ENCODE measurements around the gene LRRC47. TPM values are rescaled to one million over a fixed set of nuclear protein-coding genes. Genes with fewer than 3 reads are reported as not detected.

Gene LRRC47
- total and polyA plus RNA-seq, 2 of the 8 experiments (the other 6 are each of a cell fraction or from before 2014, with no cell fraction given): 38.3 to 82.4 TPM

DNA sequence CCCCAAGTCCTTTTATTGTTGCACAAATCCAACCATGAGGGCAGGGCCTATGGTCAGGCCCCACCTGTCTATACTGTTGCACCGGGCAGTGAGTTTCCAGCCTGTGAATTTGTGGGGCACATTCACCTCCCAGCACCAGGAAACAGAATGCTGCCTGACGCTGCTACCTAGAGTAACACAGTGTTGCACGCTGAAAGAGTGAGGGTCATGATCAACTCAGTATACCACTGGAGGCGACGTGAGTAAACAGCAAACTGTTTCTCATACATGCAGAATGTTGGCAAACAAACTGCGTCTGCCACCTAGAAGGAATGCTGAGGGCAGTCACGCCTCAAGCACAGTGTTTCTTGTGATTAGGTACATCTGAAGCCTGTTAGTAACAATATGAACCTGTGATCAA is 13.4 kb upstream of the LRRC47 start (continued):
- TF ChIP-seq, protein P1, sequence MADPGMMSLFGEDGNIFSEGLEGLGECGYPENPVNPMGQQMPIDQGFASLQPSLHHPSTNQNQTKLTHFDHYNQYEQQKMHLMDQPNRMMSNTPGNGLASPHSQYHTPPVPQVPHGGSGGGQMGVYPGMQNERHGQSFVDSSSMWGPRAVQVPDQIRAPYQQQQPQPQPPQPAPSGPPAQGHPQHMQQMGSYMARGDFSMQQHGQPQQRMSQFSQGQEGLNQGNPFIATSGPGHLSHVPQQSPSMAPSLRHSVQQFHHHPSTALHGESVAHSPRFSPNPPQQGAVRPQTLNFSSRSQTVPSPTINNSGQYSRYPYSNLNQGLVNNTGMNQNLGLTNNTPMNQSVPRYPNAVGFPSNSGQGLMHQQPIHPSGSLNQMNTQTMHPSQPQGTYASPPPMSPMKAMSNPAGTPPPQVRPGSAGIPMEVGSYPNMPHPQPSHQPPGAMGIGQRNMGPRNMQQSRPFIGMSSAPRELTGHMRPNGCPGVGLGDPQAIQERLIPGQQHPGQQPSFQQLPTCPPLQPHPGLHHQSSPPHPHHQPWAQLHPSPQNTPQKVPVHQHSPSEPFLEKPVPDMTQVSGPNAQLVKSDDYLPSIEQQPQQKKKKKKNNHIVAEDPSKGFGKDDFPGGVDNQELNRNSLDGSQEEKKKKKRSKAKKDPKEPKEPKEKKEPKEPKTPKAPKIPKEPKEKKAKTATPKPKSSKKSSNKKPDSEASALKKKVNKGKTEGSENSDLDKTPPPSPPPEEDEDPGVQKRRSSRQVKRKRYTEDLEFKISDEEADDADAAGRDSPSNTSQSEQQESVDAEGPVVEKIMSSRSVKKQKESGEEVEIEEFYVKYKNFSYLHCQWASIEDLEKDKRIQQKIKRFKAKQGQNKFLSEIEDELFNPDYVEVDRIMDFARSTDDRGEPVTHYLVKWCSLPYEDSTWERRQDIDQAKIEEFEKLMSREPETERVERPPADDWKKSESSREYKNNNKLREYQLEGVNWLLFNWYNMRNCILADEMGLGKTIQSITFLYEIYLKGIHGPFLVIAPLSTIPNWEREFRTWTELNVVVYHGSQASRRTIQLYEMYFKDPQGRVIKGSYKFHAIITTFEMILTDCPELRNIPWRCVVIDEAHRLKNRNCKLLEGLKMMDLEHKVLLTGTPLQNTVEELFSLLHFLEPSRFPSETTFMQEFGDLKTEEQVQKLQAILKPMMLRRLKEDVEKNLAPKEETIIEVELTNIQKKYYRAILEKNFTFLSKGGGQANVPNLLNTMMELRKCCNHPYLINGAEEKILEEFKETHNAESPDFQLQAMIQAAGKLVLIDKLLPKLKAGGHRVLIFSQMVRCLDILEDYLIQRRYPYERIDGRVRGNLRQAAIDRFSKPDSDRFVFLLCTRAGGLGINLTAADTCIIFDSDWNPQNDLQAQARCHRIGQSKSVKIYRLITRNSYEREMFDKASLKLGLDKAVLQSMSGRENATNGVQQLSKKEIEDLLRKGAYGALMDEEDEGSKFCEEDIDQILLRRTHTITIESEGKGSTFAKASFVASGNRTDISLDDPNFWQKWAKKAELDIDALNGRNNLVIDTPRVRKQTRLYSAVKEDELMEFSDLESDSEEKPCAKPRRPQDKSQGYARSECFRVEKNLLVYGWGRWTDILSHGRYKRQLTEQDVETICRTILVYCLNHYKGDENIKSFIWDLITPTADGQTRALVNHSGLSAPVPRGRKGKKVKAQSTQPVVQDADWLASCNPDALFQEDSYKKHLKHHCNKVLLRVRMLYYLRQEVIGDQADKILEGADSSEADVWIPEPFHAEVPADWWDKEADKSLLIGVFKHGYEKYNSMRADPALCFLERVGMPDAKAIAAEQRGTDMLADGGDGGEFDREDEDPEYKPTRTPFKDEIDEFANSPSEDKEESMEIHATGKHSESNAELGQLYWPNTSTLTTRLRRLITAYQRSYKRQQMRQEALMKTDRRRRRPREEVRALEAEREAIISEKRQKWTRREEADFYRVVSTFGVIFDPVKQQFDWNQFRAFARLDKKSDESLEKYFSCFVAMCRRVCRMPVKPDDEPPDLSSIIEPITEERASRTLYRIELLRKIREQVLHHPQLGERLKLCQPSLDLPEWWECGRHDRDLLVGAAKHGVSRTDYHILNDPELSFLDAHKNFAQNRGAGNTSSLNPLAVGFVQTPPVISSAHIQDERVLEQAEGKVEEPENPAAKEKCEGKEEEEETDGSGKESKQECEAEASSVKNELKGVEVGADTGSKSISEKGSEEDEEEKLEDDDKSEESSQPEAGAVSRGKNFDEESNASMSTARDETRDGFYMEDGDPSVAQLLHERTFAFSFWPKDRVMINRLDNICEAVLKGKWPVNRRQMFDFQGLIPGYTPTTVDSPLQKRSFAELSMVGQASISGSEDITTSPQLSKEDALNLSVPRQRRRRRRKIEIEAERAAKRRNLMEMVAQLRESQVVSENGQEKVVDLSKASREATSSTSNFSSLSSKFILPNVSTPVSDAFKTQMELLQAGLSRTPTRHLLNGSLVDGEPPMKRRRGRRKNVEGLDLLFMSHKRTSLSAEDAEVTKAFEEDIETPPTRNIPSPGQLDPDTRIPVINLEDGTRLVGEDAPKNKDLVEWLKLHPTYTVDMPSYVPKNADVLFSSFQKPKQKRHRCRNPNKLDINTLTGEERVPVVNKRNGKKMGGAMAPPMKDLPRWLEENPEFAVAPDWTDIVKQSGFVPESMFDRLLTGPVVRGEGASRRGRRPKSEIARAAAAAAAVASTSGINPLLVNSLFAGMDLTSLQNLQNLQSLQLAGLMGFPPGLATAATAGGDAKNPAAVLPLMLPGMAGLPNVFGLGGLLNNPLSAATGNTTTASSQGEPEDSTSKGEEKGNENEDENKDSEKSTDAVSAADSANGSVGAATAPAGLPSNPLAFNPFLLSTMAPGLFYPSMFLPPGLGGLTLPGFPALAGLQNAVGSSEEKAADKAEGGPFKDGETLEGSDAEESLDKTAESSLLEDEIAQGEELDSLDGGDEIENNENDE (IDR thresholded peaks at IDR 0.05; ENCODE audit: insufficient replicate concordance, low read length): no peak
- TF ChIP-seq SIRT6 (IDR thresholded peaks at IDR 0.05; ENCODE audit: low read length) (no peak), RXRA (IDR thresholded peaks at IDR 0.05; ENCODE audit: insufficient read depth, low read depth, low read length) (no peak), TAF7 (optimal IDR thresholded peaks at IDR 0.05; ENCODE audit: borderline replicate concordance, low read depth, low read length) (no peak), YY1 (IDR thresholded peaks at IDR 0.05; ENCODE audit: low read depth, low read length) (no peak), EGR1 (IDR thresholded peaks at IDR 0.05; ENCODE audit: borderline replicate concordance, low read depth, low read length) (no peak), HDAC6 (IDR thresholded peaks at IDR 0.05; ENCODE audit: low read depth, low read length) (no peak), EZH2 (IDR thresholded peaks at IDR 0.05; ENCODE audit: low read depth, low read length, severe bottlenecking) (no peak)
- TF ChIP-seq, protein P2, sequence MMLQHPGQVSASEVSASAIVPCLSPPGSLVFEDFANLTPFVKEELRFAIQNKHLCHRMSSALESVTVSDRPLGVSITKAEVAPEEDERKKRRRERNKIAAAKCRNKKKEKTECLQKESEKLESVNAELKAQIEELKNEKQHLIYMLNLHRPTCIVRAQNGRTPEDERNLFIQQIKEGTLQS (IDR thresholded peaks at IDR 0.05; ENCODE audit: insufficient read depth, low read depth, low read length): no peak
- TF ChIP-seq, protein P3, sequence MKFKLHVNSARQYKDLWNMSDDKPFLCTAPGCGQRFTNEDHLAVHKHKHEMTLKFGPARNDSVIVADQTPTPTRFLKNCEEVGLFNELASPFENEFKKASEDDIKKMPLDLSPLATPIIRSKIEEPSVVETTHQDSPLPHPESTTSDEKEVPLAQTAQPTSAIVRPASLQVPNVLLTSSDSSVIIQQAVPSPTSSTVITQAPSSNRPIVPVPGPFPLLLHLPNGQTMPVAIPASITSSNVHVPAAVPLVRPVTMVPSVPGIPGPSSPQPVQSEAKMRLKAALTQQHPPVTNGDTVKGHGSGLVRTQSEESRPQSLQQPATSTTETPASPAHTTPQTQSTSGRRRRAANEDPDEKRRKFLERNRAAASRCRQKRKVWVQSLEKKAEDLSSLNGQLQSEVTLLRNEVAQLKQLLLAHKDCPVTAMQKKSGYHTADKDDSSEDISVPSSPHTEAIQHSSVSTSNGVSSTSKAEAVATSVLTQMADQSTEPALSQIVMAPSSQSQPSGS (IDR thresholded peaks at IDR 0.05; ENCODE audit: low read length): no peak

Data from H1 (cell line).